CD14-positive monocyte (primary cell): Measurements from ENCODE around the gene C2orf81. TPM values are rescaled to one million over a fixed set of nuclear protein-coding genes. Genes with fewer than 3 reads are reported as not detected.
A peak's percentile ranks its signal among the peaks of the same experiment; 100 is the strongest.

Experiments
- DNase-seq, 3 donors: peaks; one replicate each; pipeline ENCODE4 v3.0.0-alpha.2; 2011 to 2022
- H2AFZ ChIP-seq: 2 replicates; pipeline ENCODE4 v1.6.0; 2012; ENCODE audit warnings: mild to moderate bottlenecking, low read depth, low read length, inconsistent platforms; ENCODE audit not compliant: insufficient read depth, poor library complexity, severe bottlenecking
- H3K27ac ChIP-seq, 2 donors: 1 replicate in 1 of 2; 2 replicates in 1 of 2; pipeline ENCODE4 v1.5.1; 2012 to 2013; ENCODE audit warnings: low read length in 2 of 2, control low read depth in 1 of 2, inconsistent platforms in 1 of 2, low read depth in 1 of 2, mild to moderate bottlenecking in 1 of 2
- H3K27me3 ChIP-seq, 2 donors: one replicate each; pipeline versions ENCODE4 v1.6.0 to v1.6.1; 2011 to 2013; ENCODE audit warnings: low read length in 2 of 2; ENCODE audit not compliant: control insufficient read depth in 2 of 2, insufficient read depth in 2 of 2
- H3K36me3 ChIP-seq, 2 donors: replicated peaks in 1 of 2; 1 replicate in 1 of 2; 2 replicates in 1 of 2; pipeline versions ENCODE4 v1.5.1 to v1.6.1; 2012 to 2013; ENCODE audit warnings: low read length in 2 of 2, control low read depth in 1 of 2, inconsistent platforms in 1 of 2, mild to moderate bottlenecking in 1 of 2; ENCODE audit not compliant: insufficient read depth in 2 of 2, control insufficient read depth in 1 of 2
- H3K4me1 ChIP-seq, 2 donors: 1 replicate in 1 of 2; 2 replicates in 1 of 2; pipeline versions ENCODE4 v1.5.1 to v1.6.1; 2012 to 2013; ENCODE audit warnings: low read length in 2 of 2, control low read depth in 1 of 2, inconsistent platforms in 1 of 2, mild to moderate bottlenecking in 1 of 2, moderate library complexity in 1 of 2; ENCODE audit not compliant: insufficient read depth in 2 of 2, control insufficient read depth in 1 of 2
- H3K4me2 ChIP-seq: replicated peaks from 2 replicates; pipeline ENCODE3; 2012; ENCODE audit warnings: low read length, moderate library complexity, mild to moderate bottlenecking; ENCODE audit not compliant: poor library complexity, severe bottlenecking; ENCODE audit errors: extremely low read depth
- H3K4me3 ChIP-seq, 3 experiments: fragments of 200-600 bp in 1 of 3; sonication (generic) in 1 of 3; replicated peaks in 1 of 3; 1 replicate in 2 of 3; 2 replicates in 1 of 3; pipeline ENCODE4 v1.5.1; 2011 to 2013; ENCODE audit warnings: low read length in 3 of 3, mild to moderate bottlenecking in 3 of 3, control low read depth in 2 of 3, low read depth in 2 of 3, inconsistent platforms in 1 of 3, moderate library complexity in 1 of 3
- H3K79me2 ChIP-seq: 2 replicates; pipeline ENCODE4 v1.6.0; 2012; ENCODE audit warnings: mild to moderate bottlenecking, control low read depth, inconsistent platforms, low read length, moderate library complexity; ENCODE audit not compliant: insufficient read depth
- H3K9ac ChIP-seq: 2 replicates; pipeline ENCODE4 v1.6.0; 2017; ENCODE audit warnings: low read length, mild to moderate bottlenecking; ENCODE audit not compliant: insufficient read depth, poor library complexity, severe bottlenecking
- H3K9me3 ChIP-seq, 2 donors: replicated peaks in 1 of 2; 1 replicate in 1 of 2; 2 replicates in 1 of 2; pipeline versions ENCODE4 v1.5.1 to v1.6.1; 2012 to 2013; ENCODE audit warnings: low read length in 2 of 2, control low read depth in 1 of 2; ENCODE audit not compliant: control insufficient read depth in 1 of 2, insufficient read depth in 1 of 2
- H4K20me1 ChIP-seq: 2 replicates; pipeline ENCODE4 v1.6.0; 2012; ENCODE audit warnings: mild to moderate bottlenecking, low read length, control low read depth, moderate library complexity; ENCODE audit not compliant: insufficient read depth
- H3K27ac Mint-ChIP-seq, 7 donors: one replicate each; pipeline ENCODE4 v1.8.0; 2020; ENCODE audit warnings: mild to moderate bottlenecking in 7 of 7, mixed read lengths in 7 of 7, moderate library complexity in 6 of 7, inconsistent platforms in 2 of 7
- H3K27me3 Mint-ChIP-seq, 3 donors: one replicate each; pipeline ENCODE4 v1.8.0; 2021 to 2022; ENCODE audit warnings: low read depth in 3 of 3, mild to moderate bottlenecking in 3 of 3, mixed read lengths in 3 of 3, moderate library complexity in 3 of 3, inconsistent platforms in 1 of 3
- H3K36me3 Mint-ChIP-seq, 2 donors: one replicate each; pipeline ENCODE4 v1.8.0; 2020; ENCODE audit warnings: mixed read lengths in 2 of 2, inconsistent platforms in 1 of 2, mild to moderate bottlenecking in 1 of 2
- H3K4me1 Mint-ChIP-seq: one replicate; pipeline ENCODE4 v1.8.0; 2020; ENCODE audit warnings: mild to moderate bottlenecking, mixed read lengths
- H3K4me3 Mint-ChIP-seq, 2 donors: one replicate each; pipeline ENCODE4 v1.8.0; 2020; ENCODE audit warnings: mild to moderate bottlenecking in 2 of 2, mixed read lengths in 2 of 2, moderate library complexity in 1 of 2
- H3K9me3 Mint-ChIP-seq, 7 donors: one replicate each; pipeline ENCODE4 v1.8.0; 2020 to 2022; ENCODE audit warnings: mixed read lengths in 7 of 7, mild to moderate bottlenecking in 6 of 7, moderate library complexity in 6 of 7, inconsistent platforms in 2 of 7
- WGBS: methylation state at CpG from one replicate; pipeline ENCODE4 v1.1.5; 2013; ENCODE audit warnings: missing lambda C conversion rate; ENCODE audit not compliant: insufficient coverage; 5-methylcytosine and 5-hydroxymethylcytosine counted together
- intact Hi-C, 2 donors: fragments of 100-400 bp; cut with micrococcal nuclease; formaldehyde crosslinking; loops; one replicate each; pipeline versions ENCODE4 v1.15.0 to v1.15.1; 2023
- polyA plus RNA-seq, 3 donors: library from polyadenylated mRNA; depleted of rRNA in 1 of 3; unstranded in 2 of 3; stranded (reverse) in 1 of 3; fragments of 300-500 nt in 2 of 3; fragments of >200 nt in 1 of 3; fragmentation: Illumina TruSeq in 2 of 3; gene quantifications; 1 replicate in 2 of 3; 2 replicates in 1 of 3; pipeline ENCODE4 v1.2.3, GENCODE V29; 2012 to 2021
- TF ChIP-seq, protein P1 (sequence below): fragments of 200-600 bp; IDR thresholded peaks from one replicate; pipeline ENCODE4 v1.8.0; 2022; ENCODE audit warnings: antibody characterized with exemption, mild to moderate bottlenecking

C2orf81 gene
- polyA plus RNA-seq, 3 donors = 0.49 to 1.7 (median 1.2) TPM

DNA sequence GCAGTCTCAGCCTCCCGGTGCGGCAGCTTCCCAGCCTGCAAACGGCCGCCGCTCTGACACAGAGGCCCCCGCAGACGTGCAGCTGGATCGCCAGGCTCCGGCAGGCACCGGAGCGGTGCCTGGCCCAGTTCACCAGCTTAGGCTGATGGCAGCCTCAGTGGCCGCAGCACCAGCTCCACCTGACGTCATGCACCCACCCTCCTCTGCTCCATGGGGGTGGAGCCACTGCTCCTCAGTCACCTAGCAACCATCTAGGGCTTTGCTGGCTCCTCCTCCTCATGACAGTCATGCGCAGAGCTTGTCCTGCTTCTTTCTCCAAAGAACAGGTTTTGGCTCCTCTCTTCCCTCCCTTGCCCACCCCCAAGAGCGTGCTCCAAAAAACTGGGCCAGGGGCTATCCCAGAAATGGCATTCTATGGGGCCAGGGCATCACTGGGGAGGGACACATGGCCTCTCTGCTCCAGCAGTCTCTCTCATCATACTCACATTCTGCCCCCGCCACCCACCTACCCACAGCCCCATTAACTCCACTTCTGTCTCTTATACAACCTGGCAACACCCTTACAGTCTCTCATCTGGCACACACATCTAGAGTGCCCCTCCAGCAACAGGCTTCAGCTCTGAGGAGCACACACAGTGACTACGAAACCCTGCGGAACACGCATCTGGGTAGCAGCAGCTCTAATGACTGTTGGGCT lies 46.8 kb downstream of the C2orf81 start:
- H3K27ac ChIP-seq = no peak overlapping the region
- intact Hi-C loops = no loop called here
- peaks cover 46 to 84% of the 10 kb centered on the region in 2 donors for H3K36me3 ChIP-seq
- H3K4me2 ChIP-seq = no peak overlapping the region
- Mint-ChIP-seq H3K27me3 (no peaks in the 10 kb centered on the region), H3K4me1 (peaks cover 4% of the 10 kb centered on the region), H3K4me3 (no peak overlapping the region), H3K36me3 (peaks cover 64 to 70% of the 10 kb centered on the region in 2 donors), H3K27ac (no peak overlapping the region), H3K9me3 (no peaks in the 10 kb centered on the region)
- TF ChIP-seq, protein P1, sequence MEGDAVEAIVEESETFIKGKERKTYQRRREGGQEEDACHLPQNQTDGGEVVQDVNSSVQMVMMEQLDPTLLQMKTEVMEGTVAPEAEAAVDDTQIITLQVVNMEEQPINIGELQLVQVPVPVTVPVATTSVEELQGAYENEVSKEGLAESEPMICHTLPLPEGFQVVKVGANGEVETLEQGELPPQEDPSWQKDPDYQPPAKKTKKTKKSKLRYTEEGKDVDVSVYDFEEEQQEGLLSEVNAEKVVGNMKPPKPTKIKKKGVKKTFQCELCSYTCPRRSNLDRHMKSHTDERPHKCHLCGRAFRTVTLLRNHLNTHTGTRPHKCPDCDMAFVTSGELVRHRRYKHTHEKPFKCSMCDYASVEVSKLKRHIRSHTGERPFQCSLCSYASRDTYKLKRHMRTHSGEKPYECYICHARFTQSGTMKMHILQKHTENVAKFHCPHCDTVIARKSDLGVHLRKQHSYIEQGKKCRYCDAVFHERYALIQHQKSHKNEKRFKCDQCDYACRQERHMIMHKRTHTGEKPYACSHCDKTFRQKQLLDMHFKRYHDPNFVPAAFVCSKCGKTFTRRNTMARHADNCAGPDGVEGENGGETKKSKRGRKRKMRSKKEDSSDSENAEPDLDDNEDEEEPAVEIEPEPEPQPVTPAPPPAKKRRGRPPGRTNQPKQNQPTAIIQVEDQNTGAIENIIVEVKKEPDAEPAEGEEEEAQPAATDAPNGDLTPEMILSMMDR = no peak
- 95% methylated on average over 16 of the region's 19 CpGs for WGBS
- no peaks in the 10 kb centered on the region for H3K27me3 ChIP-seq
- no peak for DNase-seq
- H2AFZ ChIP-seq = no peak overlapping the region
- H3K4me3 ChIP-seq = no peak overlapping the region
- H3K79me2 ChIP-seq = peaks cover 6% of the 10 kb centered on the region
- no peak overlapping the region for H3K9ac ChIP-seq
- H3K4me1 ChIP-seq = no peaks in the 10 kb centered on the region
- no peaks in the 10 kb centered on the region for H3K9me3 ChIP-seq
- H4K20me1 ChIP-seq = peaks cover 25% of the 10 kb centered on the region

DNA sequence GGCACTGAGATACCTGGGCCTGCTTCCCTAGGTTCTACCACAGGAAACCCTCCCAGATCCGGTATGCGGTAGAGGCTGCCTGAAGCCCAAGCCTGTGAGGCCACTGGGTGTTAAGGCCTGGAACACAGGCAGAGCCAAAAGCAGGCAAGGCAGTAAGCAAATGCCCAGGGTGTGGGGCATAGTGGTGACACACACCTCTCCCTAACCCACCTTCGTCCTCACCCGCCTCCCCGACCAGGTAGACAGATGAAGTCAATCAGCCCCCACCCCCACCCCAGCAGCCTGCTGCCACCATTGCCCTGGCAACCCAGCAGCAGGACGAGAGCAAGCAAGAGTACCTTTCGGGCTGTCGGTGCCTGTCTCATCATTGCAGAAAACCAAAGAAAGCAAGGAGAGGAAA lies 47.4 kb downstream of the C2orf81 start:
- Histone ChIP-seq H3K9ac (no peak overlapping the region), H3K4me2 (no peak overlapping the region), H3K9me3 (no peaks in the 10 kb centered on the region), H4K20me1 (peaks cover 19% of the 10 kb centered on the region), H3K36me3 (peaks cover 52 to 91% of the 10 kb centered on the region in 2 donors), H3K4me1 (no peaks in the 10 kb centered on the region), H3K27me3 (no peaks in the 10 kb centered on the region), H3K27ac (no peak overlapping the region), H3K4me3 (no peak overlapping the region), H2AFZ (no peak overlapping the region), H3K79me2 (peaks cover under 1% of the 10 kb centered on the region)
- Mint-ChIP-seq H3K4me3 (no peak overlapping the region), H3K9me3 (no peaks in the 10 kb centered on the region), H3K27me3 (no peaks in the 10 kb centered on the region), H3K4me1 (peaks cover 4% of the 10 kb centered on the region), H3K36me3 (peaks cover 70 to 76% of the 10 kb centered on the region in 2 donors), H3K27ac (peak overlapping the region in 1 of 7 donors; percentile 62)
- DNase-seq = no peak
- intact Hi-C loops = no loop called here
- WGBS = 97% methylated on average over 6 of the region's 8 CpGs
- TF ChIP-seq, protein P1 = no peak
